HG03139 (cell line): ENCODE results near the gene TBX15.
"Not testable (repeated sequence)": the region's sequence is repeated elsewhere in the genome, so short reads cannot be mapped to it uniquely, and the experiment has no call there.

ENCODE experiments used
- ATAC-seq: cut with Tn5 transposase; IDR thresholded peaks from one replicate; pipeline ENCODE4 v1.9.1; 2021; ENCODE audit not compliant: unreplicated experiment

Gene TBX15

DNA sequence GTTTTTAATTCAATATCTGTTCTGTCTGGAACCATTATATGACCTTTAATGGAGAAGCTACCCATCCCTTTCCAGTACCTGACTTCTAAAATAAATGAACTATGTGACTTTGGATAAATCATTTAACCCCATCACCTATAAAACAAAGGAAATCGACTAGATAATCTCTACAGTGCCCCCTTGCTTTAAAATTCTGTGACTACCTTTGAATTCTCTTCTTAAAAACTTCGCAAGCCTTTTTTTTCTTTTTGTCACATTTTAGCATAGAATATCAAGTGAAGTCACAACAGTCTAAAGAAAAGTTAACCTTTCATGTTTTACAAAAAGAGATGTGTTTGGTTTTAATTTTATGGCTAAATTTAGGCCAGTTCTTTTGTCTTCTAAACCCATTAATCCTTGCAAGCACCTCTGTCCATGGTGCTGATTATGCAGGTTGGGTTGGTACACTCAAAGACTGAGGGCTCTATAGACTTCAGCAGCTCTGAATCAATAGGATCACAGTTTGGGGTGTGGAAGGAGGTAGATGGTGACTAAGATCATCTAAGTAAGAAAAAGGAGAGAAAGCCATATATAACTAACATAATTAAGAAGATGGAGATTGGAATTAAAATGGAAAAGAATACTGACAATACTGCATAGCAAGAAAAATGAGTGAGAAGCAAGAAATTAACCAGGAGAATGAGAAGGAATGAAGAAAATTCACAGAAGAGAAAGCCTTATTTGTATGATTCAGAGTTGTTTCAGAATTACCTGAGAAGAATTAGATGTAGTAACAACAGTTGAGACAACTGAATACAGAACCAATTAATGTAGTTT lies 59.2 kb downstream of the TBX15 start:
- ATAC-seq = no peak

DNA sequence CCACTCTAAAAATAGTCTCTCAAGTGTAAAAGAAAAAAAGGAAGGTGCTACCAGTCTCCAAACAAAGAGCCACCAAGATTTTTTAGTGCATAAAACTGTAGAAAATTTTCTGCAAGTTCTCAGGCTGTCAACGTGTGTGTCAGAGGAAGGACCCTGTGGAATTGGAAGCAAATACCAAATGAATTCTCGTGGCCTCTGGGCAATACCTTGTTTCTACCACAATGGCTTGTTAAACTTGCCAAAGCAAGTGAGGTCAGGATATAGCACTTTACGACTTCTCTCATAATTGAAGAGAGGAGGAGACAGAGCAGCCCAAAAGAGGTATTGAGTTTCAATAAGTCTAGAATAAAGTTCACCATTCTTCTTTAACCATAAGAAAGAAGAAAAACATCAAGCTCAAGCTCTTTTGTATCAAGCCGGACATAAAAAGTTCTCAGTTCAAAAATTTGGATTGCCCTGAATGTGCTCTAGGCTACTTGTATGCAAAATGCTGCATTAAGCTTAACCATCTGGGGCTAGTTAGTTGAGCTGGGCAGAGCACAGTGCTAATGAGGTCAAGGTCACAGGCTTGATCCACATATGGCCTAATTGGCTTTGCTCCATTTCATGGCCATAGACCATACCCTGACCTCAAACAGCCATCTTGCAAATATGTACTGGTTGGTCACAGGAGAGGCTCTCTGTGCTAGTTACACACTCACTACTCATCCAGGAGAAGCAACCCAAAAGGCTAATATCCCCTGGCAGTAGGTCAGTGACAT lies 60.5 kb downstream of the TBX15 start:
- no peak for ATAC-seq

DNA sequence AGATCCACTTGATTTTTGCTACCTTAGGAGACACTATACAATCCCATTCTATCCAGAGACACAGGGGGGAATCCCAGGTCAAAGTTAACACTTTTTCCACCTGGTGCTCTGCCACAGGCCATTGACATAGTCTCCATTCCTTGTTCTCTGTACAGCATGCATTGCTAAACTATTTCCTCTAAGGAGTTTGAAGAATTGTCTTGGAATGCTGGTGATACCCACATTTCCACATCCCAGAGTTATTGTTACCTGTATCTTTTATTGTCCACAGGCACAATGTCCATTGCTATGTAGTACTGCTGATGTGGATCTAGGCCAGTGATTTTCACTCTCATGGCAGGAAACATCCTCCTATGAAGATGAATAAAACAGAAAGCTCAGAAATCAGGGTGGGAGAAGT lies 61.9 kb downstream of the TBX15 start:
- ATAC-seq = no peak

DNA sequence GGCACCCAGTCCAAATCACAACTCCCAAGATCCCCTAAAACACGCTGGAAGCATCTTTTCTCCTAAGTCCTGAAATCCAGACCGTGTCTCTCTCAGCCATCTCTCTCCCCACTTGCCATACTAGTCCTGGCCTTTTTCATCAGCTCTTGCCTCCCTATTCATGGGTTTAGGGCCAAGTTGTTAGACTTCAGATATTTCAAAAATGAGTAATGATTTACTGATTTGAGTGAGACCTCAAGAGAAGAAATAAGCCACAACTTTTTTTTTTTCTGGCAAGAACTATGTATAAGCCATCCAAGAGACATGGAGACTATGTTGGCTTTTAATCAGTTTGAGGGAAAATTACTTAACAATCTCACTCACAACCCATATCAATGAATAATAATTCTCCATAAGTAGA lies 62.5 kb downstream of the TBX15 start:
- no peak for ATAC-seq

DNA sequence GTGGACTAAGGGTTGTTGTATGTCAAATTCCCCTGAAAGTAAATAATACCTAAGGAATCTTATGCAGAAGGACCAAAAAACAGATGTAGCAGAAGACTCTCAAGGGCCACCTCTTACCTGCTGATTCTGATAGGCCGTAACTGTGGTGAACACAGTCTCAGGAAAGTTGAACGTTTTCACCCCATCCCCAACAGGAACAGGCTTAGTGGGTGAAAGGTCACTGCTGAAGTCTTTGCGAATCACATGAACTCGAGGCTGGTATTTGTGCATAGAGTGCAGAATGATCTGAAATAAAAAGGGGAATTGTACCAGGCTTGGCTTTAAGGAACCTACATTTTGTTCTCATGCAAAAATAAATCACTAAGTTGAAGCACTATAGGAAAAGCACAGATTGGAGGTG lies 64.8 kb downstream of the TBX15 start:
- no peak for ATAC-seq

DNA sequence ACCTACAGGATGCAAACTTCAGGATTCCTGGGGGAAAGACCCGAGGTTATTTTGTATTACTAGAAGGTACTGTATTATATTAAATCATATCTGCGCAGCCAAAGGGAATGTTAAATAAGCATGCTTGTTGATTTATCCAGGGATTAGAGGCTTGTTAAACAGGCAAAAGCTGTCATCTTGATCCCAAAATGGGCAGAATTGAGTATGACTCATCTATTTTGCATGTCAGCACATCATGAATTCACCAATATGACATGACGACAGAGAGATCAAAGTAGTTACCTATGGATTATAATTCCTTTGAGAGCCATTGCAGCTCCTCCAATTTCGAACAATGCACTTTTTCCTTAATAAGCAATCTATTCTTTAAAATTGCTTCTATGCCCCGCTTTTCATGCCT lies 66.1 kb downstream of the TBX15 start:
- ATAC-seq = no peak

DNA sequence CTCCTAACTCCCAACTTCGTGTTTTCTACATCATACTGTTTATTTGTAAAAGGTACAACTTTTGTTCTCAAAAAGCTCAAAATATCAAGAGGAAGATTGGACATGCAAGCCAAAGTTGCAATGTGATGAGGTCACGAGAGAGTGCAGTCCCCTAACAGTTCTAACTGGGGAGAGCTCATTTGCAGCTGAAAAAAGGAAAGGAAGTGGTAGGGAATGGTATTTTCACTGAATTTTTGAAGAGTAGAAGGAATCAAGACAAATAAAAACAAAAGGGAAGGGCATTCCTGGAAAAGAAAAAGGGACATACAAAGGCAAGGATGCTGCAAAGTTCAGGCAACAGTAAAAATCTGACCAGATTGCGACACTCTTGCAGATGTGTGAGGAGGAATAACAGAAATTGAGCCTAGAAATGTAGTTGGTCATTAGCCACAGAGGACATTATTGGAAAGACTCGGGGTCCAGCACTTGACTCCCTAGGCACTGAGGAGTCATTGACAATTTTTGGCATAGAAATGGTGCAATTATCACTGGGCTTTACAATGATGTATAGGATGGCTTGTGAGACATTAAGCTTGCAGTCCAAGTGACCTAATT lies 67.9 kb downstream of the TBX15 start:
- ATAC-seq = no peak

DNA sequence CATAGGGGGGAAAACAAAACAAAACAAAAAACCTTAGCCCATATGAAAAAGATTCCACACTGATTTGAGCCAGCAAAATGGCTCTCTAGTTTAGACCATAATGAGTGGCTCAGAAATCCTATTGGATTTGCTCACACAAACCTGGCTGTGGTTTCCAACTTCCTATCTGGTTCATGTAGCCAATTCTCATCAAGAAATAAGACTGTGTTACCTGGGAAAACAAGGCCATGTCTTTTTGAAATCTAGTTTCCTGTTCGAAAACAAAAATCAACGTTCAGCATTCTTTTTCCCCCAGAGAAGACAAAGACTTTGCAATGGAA lies 69.2 kb downstream of the TBX15 start:
- ATAC-seq = no peak

DNA sequence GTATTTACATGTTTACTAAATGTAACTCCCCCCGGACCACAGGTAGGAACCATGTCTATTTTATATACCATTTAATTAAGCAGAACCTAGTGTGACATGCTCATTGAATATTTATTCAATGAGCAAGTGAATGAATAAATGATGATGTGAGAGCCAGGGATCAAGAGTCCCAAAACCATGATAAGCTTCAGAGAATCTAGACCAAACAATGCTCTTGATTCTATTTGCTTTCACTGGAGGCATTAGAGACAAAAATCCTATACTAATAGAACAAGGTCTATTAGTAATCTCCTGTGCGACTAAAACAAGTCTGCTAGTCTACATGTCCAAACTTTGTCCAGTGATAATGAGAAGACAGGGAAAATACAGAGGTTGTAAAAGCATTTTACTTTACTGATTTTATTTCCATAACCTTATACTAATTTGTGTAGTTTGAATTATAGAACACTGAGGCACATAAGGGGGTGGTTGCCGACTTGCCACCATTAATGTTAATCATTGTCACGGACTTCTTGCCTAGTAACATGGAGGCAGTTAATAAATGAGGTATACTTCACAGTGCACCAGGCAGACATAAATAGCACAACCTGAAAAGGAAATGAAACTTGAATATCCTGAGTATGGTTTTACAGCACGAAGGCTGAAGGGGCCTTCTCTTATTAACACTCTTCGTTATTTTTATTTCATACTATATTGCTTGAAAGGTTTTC lies 69.8 kb downstream of the TBX15 start:
- ATAC-seq = peak; percentile 68

DNA sequence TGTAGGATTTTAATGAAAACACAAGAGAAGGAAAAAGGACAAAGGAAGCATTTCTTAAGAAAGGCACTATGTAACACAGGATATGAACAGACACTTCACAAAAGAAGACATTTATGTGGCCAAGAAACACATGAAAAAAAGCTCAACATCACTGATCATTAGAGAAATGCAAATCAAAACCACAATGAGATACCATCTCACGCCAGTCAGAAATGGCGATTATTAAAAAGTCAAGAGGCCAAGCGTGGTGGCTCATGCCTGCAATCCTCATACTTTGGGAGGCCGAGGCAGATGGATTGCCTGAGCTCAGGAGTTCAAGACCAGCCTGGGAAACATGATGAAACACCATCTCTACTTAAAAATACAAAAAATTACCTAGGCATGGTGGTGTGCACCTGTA lies 71.8 kb downstream of the TBX15 start:
- ATAC-seq = not testable (repeated sequence)

DNA sequence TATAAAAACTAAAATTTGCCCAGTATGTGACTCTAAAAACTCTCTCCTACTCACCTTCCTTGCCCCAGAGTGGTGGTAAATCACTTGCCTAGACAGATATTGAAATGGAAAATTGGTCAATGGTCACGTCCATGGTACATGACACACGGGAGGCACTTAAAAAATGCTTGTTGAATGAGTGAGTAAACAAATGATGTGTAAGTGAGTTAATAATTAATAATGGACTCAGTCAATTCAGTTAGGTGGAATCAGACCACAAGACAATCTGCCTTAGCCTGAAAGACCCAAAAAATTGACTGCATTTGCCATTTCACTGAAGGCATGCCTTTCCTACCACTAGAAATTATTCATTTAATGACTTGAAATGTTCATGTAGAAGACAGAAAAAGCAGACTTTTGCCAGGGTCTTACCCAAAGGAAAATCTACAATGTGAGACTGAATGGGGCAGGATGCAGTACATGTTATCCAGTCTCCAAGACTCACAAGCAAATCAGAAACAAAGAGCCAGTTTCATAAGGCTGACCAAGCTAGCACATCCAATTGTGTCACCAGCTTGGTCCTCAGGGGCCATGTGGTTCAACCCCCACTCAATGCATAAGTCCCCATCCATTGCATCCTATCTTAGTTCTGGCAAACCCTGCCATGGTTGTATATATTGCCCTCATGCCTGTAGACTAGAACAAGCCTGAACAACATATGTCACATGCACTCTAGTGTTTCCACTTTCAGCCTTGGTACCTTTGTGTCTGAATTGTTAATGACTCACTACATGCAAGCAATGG lies 73.6 kb downstream of the TBX15 start:
- ATAC-seq = peak; percentile 45

DNA sequence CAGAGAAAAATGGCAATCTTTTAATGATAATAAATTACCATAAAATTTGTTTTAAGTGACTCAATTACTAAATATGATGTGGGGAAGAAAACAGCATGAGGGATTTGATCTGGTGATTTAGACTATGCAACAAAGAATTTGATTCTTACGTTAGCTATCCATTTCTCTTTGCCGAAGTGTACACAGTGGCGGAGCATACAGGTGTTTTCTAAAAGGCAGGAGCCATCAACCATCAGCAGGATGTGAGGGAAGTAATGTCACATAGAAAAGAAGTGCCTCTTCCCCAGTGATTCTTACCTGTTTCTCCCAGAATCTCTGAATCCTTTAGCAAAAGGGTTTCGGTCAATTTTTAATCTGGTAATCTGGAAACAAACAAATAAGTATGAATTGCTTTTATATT lies 74.3 kb downstream of the TBX15 start:
- no peak for ATAC-seq

DNA sequence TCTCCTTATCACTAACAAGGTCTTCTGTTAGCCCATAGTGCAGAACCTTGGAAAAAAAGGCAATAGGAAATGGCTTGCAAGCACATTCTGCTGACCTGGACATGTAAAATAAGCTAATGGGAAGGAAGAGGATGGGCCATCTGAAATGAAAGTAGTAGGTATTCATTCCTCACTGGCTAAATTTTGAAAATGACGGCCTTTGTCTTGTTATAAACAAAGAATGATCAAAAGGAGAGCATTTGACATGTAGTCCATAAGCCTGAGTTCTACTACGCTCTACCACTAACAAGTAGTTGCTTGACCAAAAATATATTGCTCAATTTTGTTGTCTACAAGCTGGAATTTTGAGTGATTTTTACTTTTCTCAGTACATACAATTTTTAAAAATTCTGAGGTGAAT lies 75.6 kb downstream of the TBX15 start:
- no peak for ATAC-seq

DNA sequence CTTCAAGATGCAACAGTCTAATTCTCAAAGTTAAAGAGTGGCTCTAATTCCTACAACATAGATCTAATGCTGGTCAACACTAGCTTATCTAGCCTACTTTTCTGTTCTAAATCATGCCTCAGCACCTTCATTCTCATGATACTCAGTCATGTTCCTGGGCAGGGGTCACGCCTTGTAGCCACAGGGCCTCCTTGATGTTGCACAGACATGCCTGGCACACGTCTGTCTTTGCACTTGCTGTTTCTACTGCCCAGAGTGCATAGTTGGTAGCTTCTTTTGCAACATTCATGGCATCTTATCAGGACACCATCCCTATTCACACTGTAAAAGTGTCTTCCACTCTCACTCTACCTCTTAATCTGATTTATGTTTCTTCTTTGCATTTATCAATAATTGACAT lies 76.6 kb downstream of the TBX15 start:
- no peak for ATAC-seq

DNA sequence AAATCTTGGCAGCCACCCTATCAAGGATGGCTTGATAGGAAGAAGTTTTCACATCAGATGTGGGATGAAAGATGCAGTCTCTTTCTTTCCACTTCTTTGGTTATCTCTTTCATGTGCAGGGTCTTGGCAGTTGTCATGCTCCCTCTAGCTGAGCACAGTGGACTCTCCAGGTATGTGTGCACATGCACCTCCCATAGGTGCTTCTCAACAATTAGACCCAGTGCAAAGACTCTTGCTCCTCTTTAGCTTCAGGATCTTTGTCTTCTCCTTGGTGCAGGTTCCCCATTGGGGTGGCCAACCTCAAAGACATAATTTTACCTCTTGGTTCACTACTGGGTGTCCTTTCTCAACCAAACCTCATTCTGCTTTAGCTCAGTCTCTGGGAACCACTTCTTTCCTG lies 80.7 kb downstream of the TBX15 start:
- ATAC-seq = no peak

DNA sequence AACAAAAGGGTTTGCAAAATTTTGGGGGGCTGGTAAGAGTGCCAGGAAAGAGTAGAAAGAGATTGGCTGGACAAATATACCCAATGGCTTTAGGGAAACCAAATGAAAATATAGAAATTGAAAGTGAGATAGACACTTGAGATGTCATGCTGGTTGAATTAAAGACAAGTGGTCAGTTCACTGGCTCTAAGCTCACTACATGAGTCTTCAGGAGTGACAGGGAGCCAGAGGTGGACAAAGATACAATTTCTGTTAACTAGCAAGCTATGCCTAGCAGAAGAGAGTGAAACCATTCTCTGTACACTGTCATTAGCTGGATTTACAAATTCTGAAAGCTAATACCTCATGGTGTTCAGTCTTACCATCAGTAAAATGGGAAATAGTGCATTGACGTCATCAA lies 82.5 kb downstream of the TBX15 start:
- ATAC-seq = no peak

DNA sequence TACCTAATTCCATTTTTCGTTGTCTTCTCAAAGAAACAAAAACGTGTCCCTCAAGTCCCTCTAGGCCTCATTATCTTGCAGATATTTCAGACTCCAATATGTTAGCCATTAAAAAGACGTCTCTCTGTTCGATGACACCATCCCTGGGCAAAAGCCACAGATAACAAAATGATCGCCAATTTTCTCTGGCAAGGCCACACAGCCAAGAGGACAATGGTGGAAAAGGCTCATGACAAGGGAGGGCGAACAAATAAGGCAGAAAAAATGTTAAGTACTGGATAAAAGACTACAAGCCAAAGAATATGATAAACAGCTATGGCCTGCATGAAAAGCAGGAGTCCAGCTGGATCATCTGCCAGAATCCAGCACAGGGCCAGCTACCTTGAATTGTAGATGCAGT lies 82.9 kb downstream of the TBX15 start:
- ATAC-seq = no peak

DNA sequence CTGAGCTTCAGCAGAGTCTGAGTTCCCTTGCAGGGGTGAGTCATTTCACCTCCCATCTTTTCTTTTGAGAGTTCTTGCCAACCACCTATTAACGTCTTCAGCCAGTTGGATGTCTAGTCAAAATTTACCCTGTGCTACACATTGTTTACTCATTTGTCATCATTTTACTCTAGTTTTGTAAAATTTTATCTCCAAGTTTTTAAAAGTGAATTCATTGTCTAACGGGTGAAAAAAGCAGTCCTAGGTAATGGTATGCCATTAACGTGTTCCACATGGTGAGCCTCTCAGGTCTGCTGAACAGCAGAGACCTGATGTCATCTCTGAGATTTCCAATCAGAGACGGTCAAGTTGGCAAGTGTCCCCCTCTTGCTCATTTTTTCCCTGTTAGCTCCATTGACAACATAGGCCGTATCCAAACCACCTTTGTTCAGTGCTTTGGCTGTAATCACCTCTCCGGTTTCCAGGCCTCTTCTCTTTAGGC lies 85.4 kb downstream of the TBX15 start:
- no peak for ATAC-seq

DNA sequence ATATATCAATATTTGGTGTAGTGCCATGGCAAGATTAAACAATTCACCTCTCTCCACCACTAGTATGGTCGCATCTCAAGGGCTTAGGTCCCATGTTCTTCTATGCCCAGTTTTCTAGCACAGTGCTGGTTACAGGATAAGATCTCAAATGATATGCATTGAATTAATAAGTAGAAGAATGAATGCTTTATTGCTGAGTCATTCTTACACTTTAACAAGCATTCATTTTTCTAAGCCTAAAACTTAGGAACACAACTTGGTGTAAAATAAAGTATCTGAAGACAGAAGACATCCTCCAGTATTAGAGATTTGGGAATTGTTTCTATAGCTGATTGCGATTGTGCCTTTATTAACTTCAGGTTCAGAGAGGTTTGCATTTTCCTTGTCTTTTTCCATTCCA lies 85.8 kb downstream of the TBX15 start:
- no peak for ATAC-seq

DNA sequence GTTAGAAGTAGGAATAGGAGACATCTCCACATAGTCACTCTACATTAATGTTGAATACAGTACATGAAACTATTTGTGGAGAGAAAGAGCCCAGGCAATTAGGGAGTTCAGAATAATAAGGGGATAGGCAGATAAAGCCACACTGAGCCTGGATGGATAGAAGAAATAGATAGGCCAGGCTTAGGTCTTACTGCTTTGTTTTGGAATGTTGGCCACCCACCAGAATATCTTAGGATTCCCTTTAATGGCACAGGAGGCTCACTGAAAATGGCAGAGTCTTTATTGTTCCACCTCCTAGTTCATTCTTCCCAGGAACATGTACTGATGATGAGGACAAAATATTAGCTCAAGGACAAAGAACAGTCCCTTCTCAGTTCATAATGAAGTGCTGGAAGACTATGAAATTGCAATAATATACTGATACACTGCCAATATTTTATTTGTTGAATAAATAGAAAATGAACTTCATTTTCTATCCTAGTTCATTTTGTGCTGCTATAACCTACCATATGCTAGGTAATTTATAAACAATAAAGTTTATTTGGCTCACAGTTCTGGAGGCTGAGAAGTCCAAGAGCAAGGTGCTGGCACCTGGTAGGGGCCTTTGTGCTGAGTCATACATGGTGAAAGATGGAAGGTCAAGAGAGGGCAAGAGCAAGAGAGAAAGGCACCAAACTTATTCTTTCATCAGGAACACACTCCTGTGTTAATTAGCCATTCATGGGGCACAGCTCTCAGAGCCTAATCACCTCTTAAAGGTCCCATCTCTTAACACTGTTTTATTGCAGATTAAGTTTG lies 87.3 kb downstream of the TBX15 start:
- ATAC-seq = no peak
